Keratinocyte (primary cell): ENCODE data around the gene EFR3B. TPM values are rescaled to one million over a fixed set of nuclear protein-coding genes. Genes with fewer than 3 reads are reported as not detected.

Source experiments
- DNase-seq: peaks from one replicate; pipeline ENCODE4 v3.0.0-alpha.2; 2011; ENCODE audit warnings: low read depth, missing footprints, low spot score
- FAIRE-seq: peaks from 2 replicates; lab custom pipeline; 2011; peaks lifted over from hg19 to GRCh38; lab: Jason Lieb, UNC
- H2AFZ ChIP-seq: 2 replicates; pipeline ENCODE4 v1.6.0; 2012; ENCODE audit warnings: low read length, control low read depth, inconsistent platforms; ENCODE audit not compliant: control insufficient read depth
- H3K27ac ChIP-seq: 2 replicates; pipeline ENCODE4 v1.5.1; 2011; ENCODE audit warnings: low read length; ENCODE audit not compliant: control insufficient read depth, insufficient read depth
- H3K27me3 ChIP-seq: 3 replicates; pipeline ENCODE4 v1.6.0; 2011; ENCODE audit warnings: low read length; ENCODE audit not compliant: control insufficient read depth, insufficient read depth; ENCODE audit errors: extremely low read depth
- H3K36me3 ChIP-seq, 2 experiments: 2 replicates in 1 of 2; 3 replicates in 1 of 2; pipeline ENCODE4 v1.5.1; 2011; ENCODE audit warnings: low read length in 2 of 2, mild to moderate bottlenecking in 1 of 2; ENCODE audit not compliant: control insufficient read depth in 2 of 2, insufficient read depth in 2 of 2; ENCODE audit errors: extremely low read depth in 1 of 2
- H3K4me1 ChIP-seq: 3 replicates; pipeline ENCODE4 v1.5.1; 2011; ENCODE audit warnings: low read length; ENCODE audit not compliant: control insufficient read depth, insufficient read depth; ENCODE audit errors: extremely low read depth
- H3K4me2 ChIP-seq: 3 replicates; pipeline ENCODE4 v1.6.0; 2011; ENCODE audit warnings: low read depth, low read length; ENCODE audit not compliant: control insufficient read depth, insufficient read depth; ENCODE audit errors: extremely low read depth
- H3K4me3 ChIP-seq, 3 experiments: fragments of 200-600 bp in 1 of 3; sonication (generic) in 1 of 3; 2 replicates in 2 of 3; 3 replicates in 1 of 3; pipeline ENCODE4 v1.5.1; 2011 to 2016; ENCODE audit warnings: low read length in 3 of 3, mild to moderate bottlenecking in 3 of 3, control low read depth in 2 of 3, inconsistent platforms in 1 of 3, low read depth in 1 of 3, mixed read lengths in 1 of 3, mixed run types in 1 of 3, moderate library complexity in 1 of 3; ENCODE audit not compliant: control insufficient read depth in 2 of 3, insufficient read depth in 2 of 3; ENCODE audit errors: extremely low read depth in 1 of 3
- H3K79me2 ChIP-seq: 2 replicates; pipeline ENCODE4 v1.6.0; 2012; ENCODE audit warnings: low read length; ENCODE audit not compliant: control insufficient read depth, insufficient read depth
- H3K9ac ChIP-seq: 3 replicates; pipeline ENCODE4 v1.6.0; 2011; ENCODE audit warnings: low read length; ENCODE audit not compliant: control insufficient read depth, insufficient read depth; ENCODE audit errors: extremely low read depth
- H3K9me1 ChIP-seq: 3 replicates; pipeline ENCODE4 v1.6.0; 2011; ENCODE audit warnings: low read length; ENCODE audit not compliant: control insufficient read depth, insufficient read depth; ENCODE audit errors: extremely low read depth
- H3K9me3 ChIP-seq: 2 replicates; pipeline ENCODE4 v1.5.1; 2012; ENCODE audit warnings: low read depth, low read length; ENCODE audit not compliant: control insufficient read depth
- H4K20me1 ChIP-seq: 3 replicates; pipeline ENCODE4 v1.6.0; 2011; ENCODE audit warnings: low read length; ENCODE audit not compliant: control insufficient read depth, insufficient read depth; ENCODE audit errors: extremely low read depth
- EZH2 ChIP-seq: IDR thresholded peaks from one replicate; pipeline ENCODE4 v1.6.1; 2012; ENCODE audit warnings: inconsistent platforms, mild to moderate bottlenecking, low read length, moderate library complexity
- dilution Hi-C: fragments of 300-500 bp; cut with MboI; formaldehyde crosslinking; loops from one replicate; pipeline ENCODE4 v1.7.0; 2020; ENCODE audit warnings: low sequenced_read_pairs; ENCODE audit not compliant: extremely low pct_ligation_motif_present
- polyA plus RNA-seq, 5 experiments: library from polyadenylated mRNA; depleted of rRNA in 3 of 5; stranded (reverse) in 3 of 5; stranded (forward) in 1 of 5; unstranded in 1 of 5; fragments of >200 nt; gene quantifications; 1 replicate in 1 of 5; 2 replicates in 3 of 5; 3 replicates in 1 of 5; pipeline versions ENCODE4 v1.2.1 to v1.2.3, GENCODE V29; 2011 to 2012; ENCODE audit warnings: missing spikeins in 2 of 5, low read depth in 1 of 5, low replicate concordance in 1 of 5
- TF ChIP-seq, protein P1 (sequence below), 3 experiments: IDR thresholded peaks in 1 of 3; conservative IDR thresholded peaks in 1 of 3; optimal IDR thresholded peaks in 1 of 3; 2 replicates in 2 of 3; 3 replicates in 1 of 3; pipeline versions ENCODE3 to v1.5.1; 2011; ENCODE audit warnings: low read length in 3 of 3, mild to moderate bottlenecking in 3 of 3, moderate library complexity in 2 of 3, control low read depth in 1 of 3, inconsistent platforms in 1 of 3; ENCODE audit not compliant: insufficient read depth in 2 of 3; ENCODE audit errors: extremely low read depth in 1 of 3

Gene EFR3B
- polyA plus RNA-seq, 1 donor (not counting 4 experiments of a cell fraction or from before 2014, with no cell fraction given) = 0.09 TPM

DNA sequence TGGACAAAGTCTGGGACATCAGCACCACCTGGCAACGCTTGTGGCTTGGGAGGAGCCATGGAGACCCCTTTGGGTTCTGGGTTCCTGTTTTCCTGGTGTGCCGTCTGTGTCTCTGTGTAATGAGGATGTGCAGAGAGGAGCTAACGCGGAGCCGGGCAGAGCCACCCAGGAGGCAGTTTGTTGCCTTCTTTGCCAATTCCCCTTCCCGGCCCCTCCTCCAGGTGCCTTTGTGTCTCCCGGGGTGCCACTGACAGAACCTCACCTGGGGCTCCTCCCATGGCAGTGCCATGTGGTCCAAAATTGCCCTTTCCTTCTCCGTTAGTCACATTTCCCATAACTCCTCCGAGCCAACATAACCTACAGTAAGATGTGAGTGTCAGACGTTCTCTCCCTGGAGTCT lies 113.5 kb downstream of the EFR3B start:
- no peak overlapping the region for H3K4me2 ChIP-seq
- no peak for FAIRE-seq
- H3K27me3 ChIP-seq = no peaks in the 10 kb centered on the region
- H2AFZ ChIP-seq = no peak overlapping the region
- no peaks in the 10 kb centered on the region for H3K36me3 ChIP-seq
- H3K9ac ChIP-seq = no peak overlapping the region
- no peak overlapping the region for H3K4me3 ChIP-seq
- H3K79me2 ChIP-seq = no peaks in the 10 kb centered on the region
- no peaks in the 10 kb centered on the region for H3K9me3 ChIP-seq
- no peaks in the 10 kb centered on the region for H3K4me1 ChIP-seq
- DNase-seq = no peak
- no peak overlapping the region for H3K27ac ChIP-seq
- TF ChIP-seq EZH2 = no peak
- TF ChIP-seq, protein P1, sequence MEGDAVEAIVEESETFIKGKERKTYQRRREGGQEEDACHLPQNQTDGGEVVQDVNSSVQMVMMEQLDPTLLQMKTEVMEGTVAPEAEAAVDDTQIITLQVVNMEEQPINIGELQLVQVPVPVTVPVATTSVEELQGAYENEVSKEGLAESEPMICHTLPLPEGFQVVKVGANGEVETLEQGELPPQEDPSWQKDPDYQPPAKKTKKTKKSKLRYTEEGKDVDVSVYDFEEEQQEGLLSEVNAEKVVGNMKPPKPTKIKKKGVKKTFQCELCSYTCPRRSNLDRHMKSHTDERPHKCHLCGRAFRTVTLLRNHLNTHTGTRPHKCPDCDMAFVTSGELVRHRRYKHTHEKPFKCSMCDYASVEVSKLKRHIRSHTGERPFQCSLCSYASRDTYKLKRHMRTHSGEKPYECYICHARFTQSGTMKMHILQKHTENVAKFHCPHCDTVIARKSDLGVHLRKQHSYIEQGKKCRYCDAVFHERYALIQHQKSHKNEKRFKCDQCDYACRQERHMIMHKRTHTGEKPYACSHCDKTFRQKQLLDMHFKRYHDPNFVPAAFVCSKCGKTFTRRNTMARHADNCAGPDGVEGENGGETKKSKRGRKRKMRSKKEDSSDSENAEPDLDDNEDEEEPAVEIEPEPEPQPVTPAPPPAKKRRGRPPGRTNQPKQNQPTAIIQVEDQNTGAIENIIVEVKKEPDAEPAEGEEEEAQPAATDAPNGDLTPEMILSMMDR (optimal IDR thresholded peaks at IDR 0.05 in 1 of 3, IDR thresholded peaks at IDR 0.05 in 1 of 3, conservative IDR thresholded peaks at IDR 0.05 in 1 of 3; ENCODE audit: extremely low read depth in 1 of 3, insufficient read depth in 2 of 3, low read length in 3 of 3) = no peak
- dilution Hi-C loops = no loop called here
- no peaks in the 10 kb centered on the region for H4K20me1 ChIP-seq
- no peaks in the 10 kb centered on the region for H3K9me1 ChIP-seq

DNA sequence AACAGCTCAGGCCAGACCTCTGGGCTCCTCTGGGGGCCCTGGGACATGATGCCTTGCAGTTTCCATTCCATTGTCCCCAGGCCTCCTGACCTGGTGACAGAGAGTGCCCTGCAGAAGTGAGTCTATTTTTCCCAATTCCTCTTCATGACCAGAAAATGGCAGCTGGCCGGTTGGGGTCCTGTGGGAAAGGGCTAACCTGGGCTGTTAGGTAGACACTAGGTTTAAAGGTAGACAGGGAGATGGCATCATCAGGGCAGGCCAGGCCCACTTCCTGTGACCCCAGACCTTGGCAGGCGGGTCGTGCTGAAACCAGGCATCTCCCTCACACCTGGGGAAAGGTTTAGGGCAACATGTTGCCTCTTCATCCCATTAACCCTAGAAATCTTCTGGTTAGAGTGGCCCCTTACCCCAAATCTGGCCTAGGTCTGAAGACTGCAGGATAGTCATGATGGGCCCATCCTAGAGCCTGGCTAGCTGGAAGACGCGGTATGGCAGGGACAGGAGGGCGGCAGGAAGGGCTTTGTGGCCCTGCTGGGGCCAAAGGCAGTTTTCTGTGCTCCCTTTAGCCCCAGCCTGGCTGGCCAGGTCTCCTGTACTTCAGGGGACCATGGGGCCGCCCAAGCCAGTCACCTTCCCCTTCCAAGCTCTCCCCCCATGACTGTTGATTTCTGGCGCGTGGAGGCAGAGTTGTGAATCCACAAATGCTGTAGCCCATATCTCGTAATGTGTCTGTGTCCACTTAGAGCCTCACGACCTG lies 116.4 kb downstream of the EFR3B start:
- Histone ChIP-seq H3K4me3 (no peak overlapping the region), H3K27me3 (no peaks in the 10 kb centered on the region), H2AFZ (no peak overlapping the region), H3K9me1 (no peaks in the 10 kb centered on the region), H3K9ac (no peak overlapping the region), H4K20me1 (no peaks in the 10 kb centered on the region), H3K79me2 (no peaks in the 10 kb centered on the region), H3K36me3 (no peaks in the 10 kb centered on the region), H3K4me2 (no peak overlapping the region), H3K27ac (no peak overlapping the region), H3K4me1 (no peaks in the 10 kb centered on the region), H3K9me3 (no peaks in the 10 kb centered on the region)
- DNase-seq (no peak), FAIRE-seq (no peak)
- TF ChIP-seq, protein P1 (optimal IDR thresholded peaks at IDR 0.05 in 1 of 3, IDR thresholded peaks at IDR 0.05 in 1 of 3, conservative IDR thresholded peaks at IDR 0.05 in 1 of 3; ENCODE audit: extremely low read depth in 1 of 3, insufficient read depth in 2 of 3, low read length in 3 of 3) = no peak
- no peak for TF ChIP-seq EZH2
- dilution Hi-C loops = no loop called here
